RWPE2 (cell line): ENCODE data around the gene SNX10.

Experiments used
- ATAC-seq: fragments of 200-7000 bp; cut with Tn5 transposase; 3 replicates; pipeline ENCODE4 v1.9.1; 2021; ENCODE audit warnings: low read depth
- DNase-seq: peaks from one replicate; pipeline ENCODE4 v3.0.0-alpha.2; 2020; ENCODE audit warnings: low spot score
- H3K27ac ChIP-seq: fragments of 450-650 bp; 2 replicates; pipeline ENCODE4 v1.5.1; 2017; ENCODE audit warnings: mild to moderate bottlenecking; ENCODE audit not compliant: poor library complexity, severe bottlenecking
- H3K27me3 ChIP-seq: fragments of 250-450 bp; sonication (Bioruptor Pico); 2 replicates; pipeline ENCODE4 v1.5.1; 2021; ENCODE audit warnings: mild to moderate bottlenecking, moderate library complexity; ENCODE audit not compliant: insufficient read depth, poor library complexity, severe bottlenecking
- H3K36me3 ChIP-seq: fragments of 250-450 bp; sonication (Bioruptor Pico); 2 replicates; pipeline ENCODE4 v1.5.1; 2020; ENCODE audit warnings: low read depth, mild to moderate bottlenecking, moderate library complexity
- H3K4me1 ChIP-seq: fragments of 250-450 bp; sonication (Bioruptor Pico); 2 replicates; pipeline ENCODE4 v1.5.1; 2021; ENCODE audit warnings: mild to moderate bottlenecking, moderate library complexity; ENCODE audit not compliant: insufficient read depth, poor library complexity, severe bottlenecking
- H3K4me3 ChIP-seq: fragments of 250-450 bp; sonication (Bioruptor Pico); 2 replicates; pipeline ENCODE4 v1.5.1; 2021; ENCODE audit warnings: mild to moderate bottlenecking, moderate library complexity; ENCODE audit not compliant: severe bottlenecking
- H3K9me3 ChIP-seq: fragments of 250-450 bp; sonication (Bioruptor Pico); 2 replicates; pipeline ENCODE4 v1.5.1; 2021; ENCODE audit warnings: mild to moderate bottlenecking, moderate library complexity; ENCODE audit not compliant: severe bottlenecking
- CTCF ChIP-seq: fragments of 450-650 bp; IDR thresholded peaks from one replicate; pipeline ENCODE4 v1.5.1; 2017; ENCODE audit warnings: mild to moderate bottlenecking, moderate library complexity; ENCODE audit not compliant: poor library complexity, severe bottlenecking

SNX10 gene

DNA sequence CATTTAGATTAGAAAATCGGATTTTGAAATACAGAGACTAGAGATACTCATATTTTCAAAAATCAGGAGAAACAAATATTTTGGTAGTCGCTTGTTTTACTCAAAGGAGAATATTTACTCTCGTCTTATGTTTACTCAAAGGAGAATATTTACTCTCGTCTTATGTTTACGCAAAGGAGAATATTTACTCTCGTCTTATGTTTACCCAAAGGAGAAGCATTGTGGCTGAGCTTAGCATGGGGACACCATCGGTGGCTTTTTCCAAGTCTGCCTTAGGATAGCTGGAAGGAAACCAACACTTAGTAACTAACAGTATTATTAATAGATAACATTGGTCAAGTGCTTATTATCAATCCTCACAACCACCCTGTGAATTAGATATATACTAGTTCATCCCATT lies 71.8 kb downstream of the SNX10 start:
- Histone ChIP-seq H3K27ac (no peak overlapping the region), H3K9me3 (no peaks in the 10 kb centered on the region), H3K27me3 (no peaks in the 10 kb centered on the region), H3K4me1 (no peaks in the 10 kb centered on the region), H3K4me3 (no peak overlapping the region), H3K36me3 (no peaks in the 10 kb centered on the region)
- DNase-seq (no peak), ATAC-seq (no peak)
- no peak for TF ChIP-seq CTCF

- Histone ChIP-seq H3K27me3 (no peaks in the 10 kb centered on the region), H3K9me3 (no peaks in the 10 kb centered on the region), H3K36me3 (no peaks in the 10 kb centered on the region), H3K4me1 (no peaks in the 10 kb centered on the region), H3K27ac (no peak overlapping the region), H3K4me3 (no peak overlapping the region)
- DNase-seq (no peak), ATAC-seq (peak; percentile 71)
- TF ChIP-seq CTCF = peak; percentile 82
Observed at GRCh38 chr7:26365077-26365900, 73.6 kb downstream of the SNX10 start.

- no peaks in the 10 kb centered on the region for H3K36me3 ChIP-seq
Observed at GRCh38 chr7:26365901-26366275, 74.2 kb downstream of the SNX10 start.

DNA sequence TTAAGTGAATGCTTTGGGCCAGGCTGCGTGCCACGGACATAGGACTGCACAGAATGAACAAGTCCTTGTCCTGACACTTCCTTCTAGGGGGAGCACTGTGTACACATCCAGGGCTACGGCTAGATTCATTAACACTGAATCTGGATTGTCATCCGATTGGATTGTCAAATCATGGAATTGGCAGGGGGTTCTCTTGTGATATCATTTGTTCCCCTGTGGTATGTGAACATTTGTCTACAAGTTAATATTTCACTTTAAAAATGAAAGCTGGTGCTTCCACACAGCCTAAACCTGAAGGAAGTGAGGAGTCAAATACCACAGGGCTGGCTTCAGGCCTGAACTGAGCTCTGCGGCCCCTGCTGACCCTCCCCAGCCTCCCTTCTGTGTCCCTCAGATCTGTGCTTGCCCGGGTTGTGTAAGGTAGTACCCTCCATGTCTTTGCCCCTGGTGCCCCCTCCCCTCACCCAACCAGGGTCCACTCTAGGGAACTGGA lies 75.6 kb downstream of the SNX10 start:
- ATAC-seq (no peak), DNase-seq (no peak)
- H3K36me3 ChIP-seq = no peaks in the 10 kb centered on the region
- no peak overlapping the region for H3K4me3 ChIP-seq
- no peaks in the 10 kb centered on the region for H3K27me3 ChIP-seq
- no peak for TF ChIP-seq CTCF
- H3K4me1 ChIP-seq = no peaks in the 10 kb centered on the region
- no peaks in the 10 kb centered on the region for H3K9me3 ChIP-seq
- H3K27ac ChIP-seq = no peak overlapping the region

More at GRCh38 chr7:26365901-26366275, 74.2 kb downstream of the SNX10 start:
- no peak for TF ChIP-seq CTCF
- no peaks in the 10 kb centered on the region for H3K27me3 ChIP-seq
- H3K4me3 ChIP-seq = no peak overlapping the region
- ATAC-seq = no peak
- H3K27ac ChIP-seq = no peak overlapping the region
- no peak for DNase-seq
- no peaks in the 10 kb centered on the region for H3K4me1 ChIP-seq
- H3K9me3 ChIP-seq = no peaks in the 10 kb centered on the region

DNA sequence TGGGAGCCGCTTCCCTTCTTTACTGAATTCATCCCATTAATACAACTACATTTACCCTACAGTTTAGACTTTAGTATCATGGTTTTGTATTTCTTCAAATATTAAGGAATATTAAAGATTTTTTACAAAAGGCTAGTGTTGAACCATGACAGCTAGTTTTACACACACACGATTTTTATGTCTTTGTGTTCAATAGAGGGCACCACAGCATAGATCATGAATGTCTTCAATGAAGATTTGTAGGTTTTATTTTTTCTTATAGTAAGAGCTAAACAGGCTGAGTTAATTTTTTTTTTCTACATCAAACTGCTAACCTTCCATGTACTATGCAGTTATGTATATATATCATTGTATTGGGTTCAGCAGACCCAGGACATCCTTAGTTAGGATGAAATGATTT lies 76.9 kb downstream of the SNX10 start:
- Histone ChIP-seq H3K27ac (no peak overlapping the region), H3K36me3 (no peaks in the 10 kb centered on the region)
- DNase-seq = no peak

More for the DNA sequence above, 76.9 kb downstream of the SNX10 start:
- Histone ChIP-seq H3K9me3 (no peaks in the 10 kb centered on the region), H3K4me1 (no peaks in the 10 kb centered on the region), H3K27me3 (no peaks in the 10 kb centered on the region), H3K4me3 (no peak overlapping the region)
- ATAC-seq = no peak
- TF ChIP-seq CTCF = no peak
